C4-2B (cell line): Measurements from ENCODE around the gene CNOT3.

Source experiments
- H3K27ac ChIP-seq: fragments of 450-650 bp; 2 replicates; pipeline ENCODE4 v1.5.1; 2017
- ZFX ChIP-seq: fragments of 450-650 bp; IDR thresholded peaks from 2 replicates; pipeline ENCODE4 v1.6.1; 2017
- TF ChIP-seq, protein P1 (sequence below): fragments of 450-650 bp; conservative IDR thresholded peaks from 2 replicates; pipeline ENCODE4 v1.5.1; 2017; ENCODE audit warnings: mild to moderate bottlenecking

Gene CNOT3

DNA sequence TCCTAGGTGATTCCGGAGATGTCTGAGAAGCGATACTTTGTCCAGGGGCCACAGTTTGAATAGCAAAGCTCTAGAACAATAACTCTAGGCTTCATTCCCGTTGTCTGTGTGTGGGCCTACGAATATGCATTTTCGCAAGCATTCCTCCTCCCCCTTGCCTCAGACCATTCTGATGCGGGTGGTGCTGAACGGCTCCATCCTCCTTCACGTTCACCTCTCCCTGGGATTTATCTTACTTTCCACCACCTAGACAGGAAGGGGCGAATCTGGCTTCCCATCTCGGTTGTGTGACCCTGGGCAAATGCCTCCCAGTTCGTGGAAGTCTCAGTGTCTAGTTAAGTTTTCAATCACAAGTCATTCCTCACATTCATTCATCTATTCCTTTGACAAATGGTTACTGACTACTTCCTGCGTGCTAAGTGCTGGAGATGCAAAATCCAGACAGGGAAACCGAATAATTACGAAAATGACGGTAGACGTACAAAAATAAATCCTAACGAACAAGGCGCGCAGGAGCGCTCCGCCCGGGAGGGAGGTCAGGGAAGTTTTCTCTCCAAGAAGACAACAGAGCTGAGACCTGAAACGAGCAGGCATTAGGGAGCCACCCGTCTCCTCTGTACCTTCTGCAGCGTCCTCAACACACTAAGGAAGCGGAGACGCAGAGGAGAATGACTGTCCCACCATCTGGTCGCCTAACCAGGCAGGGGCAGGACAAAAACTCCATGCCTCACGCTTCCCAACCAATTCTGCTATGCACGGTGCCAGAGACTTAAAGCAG lies 1.3 kb upstream of the CNOT3 start:
- TF ChIP-seq, protein P1, sequence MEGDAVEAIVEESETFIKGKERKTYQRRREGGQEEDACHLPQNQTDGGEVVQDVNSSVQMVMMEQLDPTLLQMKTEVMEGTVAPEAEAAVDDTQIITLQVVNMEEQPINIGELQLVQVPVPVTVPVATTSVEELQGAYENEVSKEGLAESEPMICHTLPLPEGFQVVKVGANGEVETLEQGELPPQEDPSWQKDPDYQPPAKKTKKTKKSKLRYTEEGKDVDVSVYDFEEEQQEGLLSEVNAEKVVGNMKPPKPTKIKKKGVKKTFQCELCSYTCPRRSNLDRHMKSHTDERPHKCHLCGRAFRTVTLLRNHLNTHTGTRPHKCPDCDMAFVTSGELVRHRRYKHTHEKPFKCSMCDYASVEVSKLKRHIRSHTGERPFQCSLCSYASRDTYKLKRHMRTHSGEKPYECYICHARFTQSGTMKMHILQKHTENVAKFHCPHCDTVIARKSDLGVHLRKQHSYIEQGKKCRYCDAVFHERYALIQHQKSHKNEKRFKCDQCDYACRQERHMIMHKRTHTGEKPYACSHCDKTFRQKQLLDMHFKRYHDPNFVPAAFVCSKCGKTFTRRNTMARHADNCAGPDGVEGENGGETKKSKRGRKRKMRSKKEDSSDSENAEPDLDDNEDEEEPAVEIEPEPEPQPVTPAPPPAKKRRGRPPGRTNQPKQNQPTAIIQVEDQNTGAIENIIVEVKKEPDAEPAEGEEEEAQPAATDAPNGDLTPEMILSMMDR, result no peak
- no peak for TF ChIP-seq ZFX

DNA sequence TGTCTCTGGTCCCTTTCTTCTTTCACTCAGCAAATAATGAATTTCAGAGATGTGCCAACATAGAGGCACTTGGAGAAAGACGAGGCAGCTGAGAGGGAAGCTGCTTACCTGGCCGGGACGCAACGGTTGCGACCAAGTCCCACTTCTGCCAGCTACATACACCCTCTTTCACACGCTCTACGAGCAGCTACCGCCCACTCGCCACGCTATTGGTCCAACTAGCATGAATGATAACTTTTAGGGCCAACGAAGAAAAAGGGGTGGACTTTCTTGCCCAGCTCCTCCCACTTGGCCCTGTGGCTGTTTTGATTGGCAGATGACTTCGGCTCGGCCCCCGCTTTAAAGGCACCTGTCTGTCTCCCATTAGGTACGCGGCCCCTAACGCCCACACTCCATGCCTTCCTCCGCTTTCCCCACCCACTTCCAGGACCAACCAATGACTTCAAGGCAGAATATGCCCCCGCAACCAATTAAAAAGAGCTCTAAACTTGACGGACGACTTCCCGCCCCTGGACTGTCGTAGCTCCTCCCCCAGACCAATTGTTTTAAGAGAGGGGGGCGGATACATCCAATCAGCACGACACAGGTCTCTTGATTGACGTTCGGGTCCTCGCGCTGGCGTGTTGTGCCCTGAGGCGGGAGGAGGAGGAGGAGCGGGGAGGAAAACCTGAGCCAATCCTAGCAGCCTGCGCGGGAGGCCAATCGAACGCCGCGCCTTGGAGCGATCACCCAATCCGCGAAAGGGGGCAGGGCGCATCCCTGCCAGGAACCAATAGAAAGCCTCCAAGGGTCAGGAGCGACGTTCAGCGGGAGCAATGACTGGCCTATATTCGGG lies 481 bp upstream of the CNOT3 start:
- peak overlapping the region; percentile 97 for H3K27ac ChIP-seq
- no peak for TF ChIP-seq ZFX
- TF ChIP-seq, protein P1, result no peak

More for the DNA sequence above, 1.3 kb upstream of the CNOT3 start:
- H3K27ac ChIP-seq, result peak overlapping the region; percentile 74

DNA sequence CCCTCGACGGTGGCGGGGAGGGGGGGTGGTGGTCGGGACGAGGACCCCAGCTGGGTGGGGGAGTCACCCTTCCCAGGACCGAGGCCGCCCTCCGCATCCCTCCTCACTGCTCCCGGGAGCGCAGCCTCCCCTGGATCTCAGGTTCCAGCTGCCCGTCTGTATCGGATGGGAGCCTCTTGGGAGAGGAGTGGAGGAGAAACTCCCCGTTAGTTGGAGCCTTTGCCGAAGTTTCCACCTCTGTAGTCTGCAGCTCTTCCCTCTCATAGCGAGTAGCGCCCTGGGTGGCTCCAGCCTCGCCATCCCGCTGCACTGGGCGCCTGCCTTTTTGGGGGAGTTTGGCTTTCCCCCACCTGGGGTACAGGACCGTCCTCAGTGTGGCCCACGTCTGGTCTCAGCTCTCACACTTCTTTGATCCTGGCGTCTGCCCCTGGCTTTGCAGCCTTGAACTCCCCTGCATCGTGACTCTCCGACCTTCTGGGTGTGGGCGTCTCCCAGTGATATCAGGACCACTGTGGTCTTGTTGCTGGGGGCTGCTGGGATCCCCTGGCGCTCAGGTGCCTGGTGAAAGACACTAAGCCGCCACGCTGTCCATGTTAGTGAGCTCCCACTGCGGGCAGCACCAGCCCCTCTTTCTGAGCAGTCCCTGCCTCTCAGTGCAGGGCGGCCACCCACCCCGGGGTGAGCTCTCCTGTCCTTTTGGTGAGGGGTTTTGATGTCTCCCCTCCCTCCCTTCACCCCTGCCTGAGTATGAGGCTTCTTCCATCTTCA lies 1.1 kb downstream of the CNOT3 start:
- peak overlapping the region; percentile 97 for H3K27ac ChIP-seq
- TF ChIP-seq, protein P1, result no peak
- TF ChIP-seq ZFX, result no peak

DNA sequence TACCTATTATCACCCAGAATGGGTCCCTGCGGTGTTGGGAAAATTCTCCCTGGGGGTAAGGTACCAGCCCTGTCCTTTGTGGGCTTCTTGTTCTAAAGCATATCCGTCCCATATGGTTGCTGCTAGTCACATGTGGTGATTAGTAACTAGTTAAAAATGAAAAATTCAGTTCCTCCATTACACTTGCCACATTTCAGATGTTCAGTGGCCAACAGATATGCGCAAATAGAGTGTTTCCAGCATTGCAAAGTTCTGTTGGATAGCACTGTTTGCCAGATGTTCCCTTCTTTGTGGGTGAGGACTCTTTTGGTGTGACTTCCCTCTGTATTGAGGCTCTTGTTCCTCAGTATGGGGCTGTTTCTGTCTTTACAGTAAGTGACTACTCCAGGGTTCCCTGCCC lies 3.8 kb downstream of the CNOT3 start:
- no peak overlapping the region for H3K27ac ChIP-seq
- TF ChIP-seq, protein P1, result no peak
- no peak for TF ChIP-seq ZFX

DNA sequence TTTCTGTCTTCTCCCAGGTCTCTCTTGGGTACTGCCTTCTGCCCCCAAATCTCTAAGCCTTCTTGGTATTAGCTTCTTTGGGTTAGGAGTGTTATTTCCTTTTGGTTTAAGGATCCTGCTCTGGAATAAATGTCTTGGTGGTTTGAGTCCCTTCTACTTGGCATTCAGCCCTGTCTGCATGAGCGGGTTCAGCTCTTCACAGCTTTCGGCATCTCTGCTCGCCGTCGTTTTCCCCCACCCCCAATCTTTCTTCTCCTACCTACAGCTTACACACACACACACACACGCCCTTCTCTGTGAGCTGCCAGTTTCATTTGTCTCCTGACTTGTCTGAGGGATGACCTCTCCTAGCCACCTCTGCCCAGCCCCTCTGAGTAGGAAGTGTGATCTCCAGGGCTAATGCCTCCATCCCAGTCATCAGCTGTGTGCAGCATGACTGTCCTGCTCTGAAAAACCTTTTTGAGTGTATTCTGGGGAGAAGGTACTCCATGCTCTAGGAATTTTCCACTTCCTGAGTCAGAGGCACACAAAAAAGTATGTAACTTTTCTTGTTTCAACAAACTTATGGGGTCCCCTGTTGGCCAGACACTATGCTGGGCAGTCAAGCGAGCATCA lies 4.7 kb downstream of the CNOT3 start:
- TF ChIP-seq ZFX, result no peak
- TF ChIP-seq, protein P1, result no peak
- no peak overlapping the region for H3K27ac ChIP-seq

DNA sequence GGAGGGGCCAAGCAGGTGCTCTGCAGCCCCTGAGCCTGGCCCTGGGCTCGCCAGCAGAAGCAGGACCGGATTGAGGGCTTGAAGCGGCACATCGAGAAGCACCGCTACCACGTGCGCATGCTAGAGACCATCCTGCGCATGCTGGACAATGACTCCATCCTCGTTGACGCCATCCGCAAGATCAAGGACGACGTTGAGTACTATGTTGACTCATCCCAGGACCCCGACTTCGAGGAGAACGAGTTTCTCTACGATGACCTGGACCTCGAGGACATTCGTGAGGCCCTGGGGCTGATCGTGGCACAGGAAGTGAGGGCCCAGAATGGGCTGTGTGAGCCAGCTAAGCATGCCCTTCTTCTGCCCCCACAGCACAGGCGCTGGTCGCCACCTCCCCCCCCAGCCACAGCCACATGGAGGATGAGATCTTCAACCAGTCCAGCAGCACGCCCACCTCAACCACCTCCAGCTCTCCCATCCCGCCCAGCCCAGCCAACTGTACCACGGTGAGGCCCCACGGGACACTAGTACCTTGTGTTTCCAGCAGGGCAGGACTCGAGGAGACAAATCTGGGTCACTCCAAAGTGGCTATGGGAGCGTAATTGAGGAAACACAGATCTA lies 8.1 kb downstream of the CNOT3 start:
- no peak for TF ChIP-seq ZFX
- TF ChIP-seq, protein P1, result no peak
- no peak overlapping the region for H3K27ac ChIP-seq
